Astrocyte (in vitro differentiated cells and primary cell): ENCODE measurements around the gene SAMD7. TPM values are rescaled to one million over a fixed set of nuclear protein-coding genes. Genes with fewer than 3 reads are reported as not detected.
A peak's percentile ranks its signal among the peaks of the same experiment; 100 is the strongest.

ENCODE experiments used
- DNase-seq: peaks from one replicate; pipeline ENCODE4 v3.0.0-alpha.2; 2010; ENCODE audit warnings: low read depth
- FAIRE-seq: peaks from 2 replicates; lab custom pipeline; 2011; peaks lifted over from hg19 to GRCh38; lab: Jason Lieb, UNC
- H2AFZ ChIP-seq: 2 replicates; pipeline ENCODE4 v1.6.0; 2012; ENCODE audit warnings: low read depth, low read length, inconsistent platforms
- H3K27ac ChIP-seq: 2 replicates; pipeline ENCODE4 v1.5.1; 2011; ENCODE audit warnings: low read depth, low read length, inconsistent platforms
- H3K27me3 ChIP-seq: 2 replicates; pipeline ENCODE4 v1.6.0; 2011; ENCODE audit warnings: low read length, inconsistent platforms; ENCODE audit not compliant: insufficient read depth
- H3K36me3 ChIP-seq: 2 replicates; pipeline ENCODE4 v1.5.1; 2011; ENCODE audit warnings: low read length, inconsistent platforms; ENCODE audit not compliant: insufficient read depth
- H3K4me1 ChIP-seq: 2 replicates; pipeline ENCODE4 v1.5.1; 2011; ENCODE audit warnings: low read length, inconsistent platforms; ENCODE audit not compliant: insufficient read depth
- H3K4me2 ChIP-seq: 2 replicates; pipeline ENCODE4 v1.6.0; 2012; ENCODE audit warnings: low read length, inconsistent platforms
- H3K4me3 ChIP-seq: 2 replicates; pipeline ENCODE4 v1.5.1; 2011; ENCODE audit warnings: low read depth, mild to moderate bottlenecking, low read length, inconsistent platforms; ENCODE audit not compliant: insufficient read depth
- H3K79me2 ChIP-seq: 2 replicates; pipeline ENCODE4 v1.6.0; 2012; ENCODE audit warnings: mild to moderate bottlenecking, low read length, inconsistent platforms; ENCODE audit not compliant: insufficient read depth
- H3K9ac ChIP-seq: 2 replicates; pipeline ENCODE4 v1.6.0; 2012; ENCODE audit warnings: mild to moderate bottlenecking, low read length, inconsistent platforms
- H3K9me3 ChIP-seq: 2 replicates; pipeline ENCODE4 v1.5.1; 2012; ENCODE audit warnings: low read depth, mild to moderate bottlenecking, low read length, inconsistent platforms; ENCODE audit not compliant: insufficient read depth
- H4K20me1 ChIP-seq: 2 replicates; pipeline ENCODE4 v1.6.0; 2012; ENCODE audit warnings: low read length, inconsistent platforms; ENCODE audit not compliant: insufficient read depth
- H3K27ac Mint-ChIP-seq: one replicate; pipeline ENCODE4 v1.8.0; 2021; ENCODE audit warnings: mild to moderate bottlenecking, mixed read lengths; ENCODE audit not compliant: unreplicated experiment
- H3K27me3 Mint-ChIP-seq: one replicate; pipeline ENCODE4 v1.8.0; 2021; ENCODE audit warnings: low read depth, mixed read lengths; ENCODE audit not compliant: unreplicated experiment
- H3K36me3 Mint-ChIP-seq: one replicate; pipeline ENCODE4 v1.8.0; 2021; ENCODE audit warnings: low read depth, mixed read lengths; ENCODE audit not compliant: unreplicated experiment
- H3K4me1 Mint-ChIP-seq: one replicate; pipeline ENCODE4 v1.8.0; 2021; ENCODE audit warnings: low read depth, mixed read lengths; ENCODE audit not compliant: unreplicated experiment
- H3K4me3 Mint-ChIP-seq: one replicate; pipeline ENCODE4 v1.8.0; 2021; ENCODE audit warnings: mild to moderate bottlenecking, moderate library complexity, mixed read lengths; ENCODE audit not compliant: unreplicated experiment
- H3K9me3 Mint-ChIP-seq: one replicate; pipeline ENCODE4 v1.8.0; 2021; ENCODE audit warnings: mild to moderate bottlenecking, mixed read lengths; ENCODE audit not compliant: unreplicated experiment
- EZH2 ChIP-seq: IDR thresholded peaks from 2 replicates; pipeline ENCODE4 v1.6.1; 2012; ENCODE audit warnings: mild to moderate bottlenecking, low read length, inconsistent platforms; ENCODE audit not compliant: insufficient read depth
- total RNA-seq: library from RNA; stranded (reverse); gene quantifications from 2 replicates; pipeline ENCODE4 v1.2.1, GENCODE V29; 2021
- TF ChIP-seq, protein P1 (sequence below): IDR thresholded peaks from 2 replicates; pipeline ENCODE4 v1.5.1; 2011; ENCODE audit warnings: low read depth, mild to moderate bottlenecking, inconsistent platforms, low read length, moderate library complexity; ENCODE audit not compliant: insufficient read depth

SAMD7 gene
- total RNA-seq, 1 donor from 2014 or later: not detected

DNA sequence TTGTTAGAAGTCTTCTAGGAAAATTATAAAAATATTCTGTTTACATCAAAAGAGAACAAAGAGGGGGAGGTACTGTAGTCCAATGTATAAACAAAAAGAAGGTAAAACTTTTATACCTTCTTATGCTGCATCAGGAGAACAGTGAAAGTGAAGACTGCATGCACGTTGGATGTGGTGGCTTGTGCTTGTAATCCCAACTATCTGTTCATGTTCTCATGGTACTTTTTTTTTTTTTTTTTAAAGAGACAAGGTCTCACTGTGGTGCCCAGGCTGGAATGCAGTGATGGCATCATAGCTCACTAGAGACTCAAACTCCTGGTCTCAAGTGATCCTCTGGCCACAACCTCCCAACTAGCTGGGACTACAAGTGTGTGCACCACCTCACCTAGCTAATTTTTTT, 59.5 kb downstream of the SAMD7 start:
- Histone ChIP-seq H3K4me2 (no peak overlapping the region), H2AFZ (no peak overlapping the region), H3K36me3 (peaks cover 4% of the 10 kb centered on the region), H3K9me3 (no peaks in the 10 kb centered on the region), H3K4me1 (peaks cover 12% of the 10 kb centered on the region), H3K79me2 (peaks cover 98% of the 10 kb centered on the region), H3K4me3 (no peak overlapping the region), H3K27me3 (no peaks in the 10 kb centered on the region), H3K27ac (no peak overlapping the region), H4K20me1 (peaks cover 82% of the 10 kb centered on the region), H3K9ac (no peak overlapping the region)
- peaks cover 9% of the 10 kb centered on the region for H3K4me1 Mint-ChIP-seq
- TF ChIP-seq, protein P1, sequence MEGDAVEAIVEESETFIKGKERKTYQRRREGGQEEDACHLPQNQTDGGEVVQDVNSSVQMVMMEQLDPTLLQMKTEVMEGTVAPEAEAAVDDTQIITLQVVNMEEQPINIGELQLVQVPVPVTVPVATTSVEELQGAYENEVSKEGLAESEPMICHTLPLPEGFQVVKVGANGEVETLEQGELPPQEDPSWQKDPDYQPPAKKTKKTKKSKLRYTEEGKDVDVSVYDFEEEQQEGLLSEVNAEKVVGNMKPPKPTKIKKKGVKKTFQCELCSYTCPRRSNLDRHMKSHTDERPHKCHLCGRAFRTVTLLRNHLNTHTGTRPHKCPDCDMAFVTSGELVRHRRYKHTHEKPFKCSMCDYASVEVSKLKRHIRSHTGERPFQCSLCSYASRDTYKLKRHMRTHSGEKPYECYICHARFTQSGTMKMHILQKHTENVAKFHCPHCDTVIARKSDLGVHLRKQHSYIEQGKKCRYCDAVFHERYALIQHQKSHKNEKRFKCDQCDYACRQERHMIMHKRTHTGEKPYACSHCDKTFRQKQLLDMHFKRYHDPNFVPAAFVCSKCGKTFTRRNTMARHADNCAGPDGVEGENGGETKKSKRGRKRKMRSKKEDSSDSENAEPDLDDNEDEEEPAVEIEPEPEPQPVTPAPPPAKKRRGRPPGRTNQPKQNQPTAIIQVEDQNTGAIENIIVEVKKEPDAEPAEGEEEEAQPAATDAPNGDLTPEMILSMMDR: no peak
- no peak for TF ChIP-seq EZH2
- no peaks in the 10 kb centered on the region for H3K27me3 Mint-ChIP-seq
- no peak for FAIRE-seq
- H3K27ac Mint-ChIP-seq: no peak overlapping the region
- no peaks in the 10 kb centered on the region for H3K36me3 Mint-ChIP-seq
- DNase-seq: no peak
- H3K4me3 Mint-ChIP-seq: no peak overlapping the region
- no peaks in the 10 kb centered on the region for H3K9me3 Mint-ChIP-seq

DNA sequence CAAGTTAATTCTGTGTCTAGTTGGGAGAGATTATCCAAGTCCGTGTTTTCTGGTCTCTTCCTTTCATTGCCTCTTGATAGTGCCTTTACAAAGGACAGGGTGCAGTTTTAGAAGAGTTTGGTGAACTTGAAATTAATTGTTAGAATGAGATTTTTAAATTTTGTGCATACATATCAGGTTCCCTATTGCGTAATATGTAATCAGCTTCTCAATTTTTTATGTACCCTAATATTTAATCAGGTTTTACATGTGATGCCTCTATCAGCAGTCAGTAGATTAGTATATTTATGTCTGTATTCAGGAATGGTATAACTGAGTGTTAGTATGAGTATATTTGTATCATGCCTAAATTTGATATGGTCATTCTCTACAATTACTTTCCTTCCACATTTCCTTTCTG, 60.1 kb downstream of the SAMD7 start:
- H3K27ac ChIP-seq: no peak overlapping the region
- H3K36me3 ChIP-seq: peaks cover 10% of the 10 kb centered on the region
- H3K27me3 ChIP-seq: no peaks in the 10 kb centered on the region
- no peak overlapping the region for H3K4me2 ChIP-seq
- H3K9me3 Mint-ChIP-seq: no peaks in the 10 kb centered on the region
- H3K9ac ChIP-seq: no peak overlapping the region
- no peak overlapping the region for H3K4me3 Mint-ChIP-seq
- H3K9me3 ChIP-seq: no peaks in the 10 kb centered on the region
- no peak for DNase-seq
- peaks cover 7% of the 10 kb centered on the region for H3K4me1 Mint-ChIP-seq
- no peak for FAIRE-seq
- H3K4me3 ChIP-seq: no peak overlapping the region
- peaks cover 3% of the 10 kb centered on the region for H3K36me3 Mint-ChIP-seq
- H3K27me3 Mint-ChIP-seq: no peaks in the 10 kb centered on the region
- TF ChIP-seq, protein P1: no peak
- peaks cover 8% of the 10 kb centered on the region for H3K4me1 ChIP-seq
- no peak overlapping the region for H2AFZ ChIP-seq
- peaks cover 100% of the 10 kb centered on the region for H3K79me2 ChIP-seq
- H3K27ac Mint-ChIP-seq: no peak overlapping the region
- H4K20me1 ChIP-seq: peaks cover 87% of the 10 kb centered on the region

DNA sequence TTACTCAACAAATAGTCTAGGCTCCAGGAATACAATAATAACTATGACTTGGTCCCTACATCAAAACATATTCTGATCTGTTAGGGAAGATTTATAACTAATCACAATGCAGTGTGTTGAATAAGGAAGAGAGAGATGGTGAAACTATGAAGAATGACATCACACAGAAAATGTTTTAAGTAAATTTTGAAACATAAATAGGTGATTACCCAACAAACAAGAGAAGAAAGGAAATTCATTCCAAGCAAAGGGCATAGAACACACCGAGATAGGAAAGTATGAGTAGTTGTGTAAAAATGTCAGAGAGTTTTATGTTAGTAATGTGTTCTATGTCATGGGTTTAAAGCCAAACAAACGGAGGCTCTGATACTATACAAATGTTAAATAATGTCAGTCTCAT, 68.7 kb downstream of the SAMD7 start:
- DNase-seq (peak; percentile 6), FAIRE-seq (peak; percentile 13)
- Histone ChIP-seq H3K27ac (no peak overlapping the region), H3K9me3 (no peaks in the 10 kb centered on the region), H3K36me3 (peaks cover 53% of the 10 kb centered on the region), H2AFZ (no peak overlapping the region), H3K9ac (no peak overlapping the region), H3K4me1 (no peaks in the 10 kb centered on the region), H4K20me1 (peaks cover 21% of the 10 kb centered on the region), H3K4me3 (no peak overlapping the region), H3K4me2 (no peak overlapping the region), H3K27me3 (no peaks in the 10 kb centered on the region), H3K79me2 (peaks cover 23% of the 10 kb centered on the region)
- no peak overlapping the region for H3K4me3 Mint-ChIP-seq
- H3K27ac Mint-ChIP-seq: no peak overlapping the region
- H3K9me3 Mint-ChIP-seq: no peaks in the 10 kb centered on the region
- peaks cover 5% of the 10 kb centered on the region for H3K4me1 Mint-ChIP-seq
- no peaks in the 10 kb centered on the region for H3K27me3 Mint-ChIP-seq
- peaks cover 7% of the 10 kb centered on the region for H3K36me3 Mint-ChIP-seq
- TF ChIP-seq, protein P1: no peak
